Natural killer cell (primary cell): ENCODE data around the gene MMP11. TPM values are rescaled to one million over a fixed set of nuclear protein-coding genes. Genes with fewer than 3 reads are reported as not detected.

ENCODE experiments used
- ATAC-seq, 3 donors: fragments of 150-1000 bp in 2 of 3; fragments of 200-7000 bp in 1 of 3; cut with Tn5 transposase; 1 replicate in 1 of 3; 2 replicates in 2 of 3; pipeline ENCODE4 v1.10.0; 2021; ENCODE audit warnings: mild to moderate bottlenecking in 2 of 3, moderate library complexity in 2 of 3
- DNase-seq, 2 donors: peaks; one replicate each; pipeline versions ENCODE4 v3.0.0 to v3.0.0-alpha.2; 2013 to 2021; ENCODE audit warnings: mixed read lengths in 1 of 2
- H3K27ac ChIP-seq: one replicate; pipeline ENCODE4 v1.5.1; 2013; ENCODE audit warnings: mild to moderate bottlenecking, low read length
- H3K27me3 ChIP-seq: one replicate; pipeline ENCODE4 v1.6.1; 2013; ENCODE audit warnings: low read length; ENCODE audit not compliant: control insufficient read depth, insufficient read depth
- H3K36me3 ChIP-seq: one replicate; pipeline ENCODE4 v1.6.1; 2013; ENCODE audit warnings: low read length; ENCODE audit not compliant: control insufficient read depth, insufficient read depth
- H3K4me1 ChIP-seq: one replicate; pipeline ENCODE4 v1.6.1; 2013; ENCODE audit warnings: low read length; ENCODE audit not compliant: control insufficient read depth, insufficient read depth
- H3K4me3 ChIP-seq: one replicate; pipeline ENCODE4 v1.5.1; 2013; ENCODE audit warnings: low read length
- H3K9me3 ChIP-seq: one replicate; pipeline ENCODE4 v1.6.1; 2013; ENCODE audit warnings: low read length; ENCODE audit not compliant: control insufficient read depth, insufficient read depth
- H3K27ac Mint-ChIP-seq, 2 donors: one replicate each; pipeline ENCODE4 v1.8.0; 2022; ENCODE audit warnings: mild to moderate bottlenecking in 2 of 2, mixed read lengths in 2 of 2, moderate library complexity in 1 of 2
- H3K27me3 Mint-ChIP-seq, 2 donors: one replicate each; pipeline ENCODE4 v1.8.0; 2022; ENCODE audit warnings: low read depth in 2 of 2, mixed read lengths in 2 of 2
- H3K36me3 Mint-ChIP-seq: one replicate; pipeline ENCODE4 v1.8.0; 2022; ENCODE audit warnings: mixed read lengths
- H3K4me1 Mint-ChIP-seq, 2 donors: one replicate each; pipeline ENCODE4 v1.8.0; 2022; ENCODE audit warnings: mixed read lengths in 2 of 2
- H3K4me3 Mint-ChIP-seq: one replicate; pipeline ENCODE4 v1.8.0; 2022; ENCODE audit warnings: mild to moderate bottlenecking, moderate library complexity, mixed read lengths
- H3K9me3 Mint-ChIP-seq, 2 donors: one replicate each; pipeline ENCODE4 v1.8.0; 2022; ENCODE audit warnings: mixed read lengths in 2 of 2
- CTCF ChIP-seq: fragments of 200-600 bp; IDR thresholded peaks from one replicate; pipeline ENCODE4 v1.8.0; 2022; ENCODE audit warnings: antibody characterized with exemption
- WGBS: methylation state at CpG from one replicate; pipeline ENCODE4 v1.1.7; 2013; ENCODE audit warnings: missing lambda C conversion rate; ENCODE audit not compliant: insufficient coverage; 5-methylcytosine and 5-hydroxymethylcytosine counted together
- intact Hi-C: fragments of 100-400 bp; cut with micrococcal nuclease; formaldehyde crosslinking; loops from one replicate; pipeline ENCODE4 v1.14.2; 2022
- total RNA-seq, 4 donors: library from RNA; stranded (reverse); fragments of 120-200 nt in 1 of 4; gene quantifications; one replicate each; pipeline versions ENCODE4 v1.2.3 to v1.2.4, GENCODE V29; 2013 to 2022

Gene MMP11
- total RNA-seq, 3 donors from 2014 or later (not counting 1 experiment from before 2014, with no cell fraction given): 0.71 to 1.7 (median 0.91) TPM

GRCh38 chr22:23763954-23764353 lies 8.7 kb upstream of the MMP11 start:
- Histone ChIP-seq H3K4me1 (peaks cover 58% of the 10 kb centered on the region), H3K36me3 (no peaks in the 10 kb centered on the region), H3K4me3 (no peak overlapping the region), H3K27ac (no peak overlapping the region), H3K27me3 (no peaks in the 10 kb centered on the region), H3K9me3 (no peaks in the 10 kb centered on the region)
- ATAC-seq (no peak), DNase-seq (no peak)
- no peaks in the 10 kb centered on the region for H3K36me3 Mint-ChIP-seq
- H3K9me3 Mint-ChIP-seq: no peaks in the 10 kb centered on the region
- H3K27me3 Mint-ChIP-seq: no peaks in the 10 kb centered on the region
- 69% methylated on average over 7 of the region's 7 CpGs for WGBS
- peak overlapping the region in 1 of 2 donors; percentile 71 for H3K27ac Mint-ChIP-seq
- TF ChIP-seq CTCF: no peak
- H3K4me3 Mint-ChIP-seq: peak overlapping the region; percentile 71
- peaks cover 16 to 40% of the 10 kb centered on the region in 2 donors for H3K4me1 Mint-ChIP-seq
- intact Hi-C loops: no loop called here

DNA sequence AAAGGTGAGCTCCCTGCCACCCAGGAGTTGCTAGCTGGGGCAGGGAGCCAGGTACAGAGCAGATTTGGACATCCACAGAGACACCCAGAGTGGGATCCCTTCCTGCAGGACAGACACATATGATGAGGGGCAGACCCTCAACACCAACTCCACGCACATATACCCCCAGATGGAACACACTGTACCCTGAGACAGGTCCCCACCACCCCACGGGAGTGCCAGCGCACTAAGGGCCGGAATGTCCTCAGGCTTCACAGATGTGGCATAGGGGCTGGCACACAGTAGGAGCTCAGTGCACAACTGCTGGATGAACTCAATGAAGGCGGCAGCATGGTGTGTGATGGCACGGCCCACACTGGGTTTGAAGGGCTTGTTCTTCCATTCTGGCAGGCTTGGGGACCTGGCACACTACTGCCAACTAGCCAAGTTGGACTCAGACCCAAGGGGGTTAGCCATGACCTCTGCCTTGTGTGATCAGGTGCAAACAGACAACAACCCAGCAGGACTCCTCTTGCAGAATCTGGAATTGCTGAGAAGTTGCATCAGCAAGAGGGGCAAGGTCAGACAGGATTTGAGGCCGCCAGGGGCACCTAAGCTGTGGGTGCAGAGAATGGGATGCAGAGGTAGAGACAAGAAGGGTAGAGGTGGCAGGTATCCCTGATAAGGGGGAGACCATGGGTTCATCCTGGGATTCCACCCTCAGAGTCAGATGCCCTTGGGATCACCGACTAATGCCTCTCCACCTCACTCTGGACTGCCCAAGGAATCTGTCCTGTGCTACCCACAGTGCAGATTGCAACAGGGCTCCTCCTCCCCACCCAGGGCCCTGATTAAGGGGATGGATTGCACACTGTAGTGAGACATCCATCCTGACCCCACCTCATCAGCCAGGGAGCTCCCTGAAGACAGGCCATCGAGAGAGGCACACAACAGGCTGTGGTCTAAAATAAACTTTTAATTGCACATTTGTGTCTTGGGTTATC lies 7.5 kb upstream of the MMP11 start:
- no peaks in the 10 kb centered on the region for H3K27me3 ChIP-seq
- WGBS: 88% methylated on average over 9 of the region's 9 CpGs
- Mint-ChIP-seq H3K9me3 (no peaks in the 10 kb centered on the region), H3K4me3 (peak overlapping the region; percentile 65), H3K27ac (no peak overlapping the region), H3K36me3 (no peaks in the 10 kb centered on the region), H3K27me3 (no peaks in the 10 kb centered on the region), H3K4me1 (peaks cover 16 to 40% of the 10 kb centered on the region in 2 donors)
- intact Hi-C loops: loop anchor here (5.0 kb wide), 1 partner anchor 82 kb away; no protein-coding TSS in a partner anchor
- no peak overlapping the region for H3K4me3 ChIP-seq
- no peaks in the 10 kb centered on the region for H3K36me3 ChIP-seq
- H3K9me3 ChIP-seq: no peaks in the 10 kb centered on the region
- DNase-seq: no peak
- no peak for ATAC-seq
- H3K27ac ChIP-seq: no peak overlapping the region
- TF ChIP-seq CTCF: no peak
- H3K4me1 ChIP-seq: peaks cover 62% of the 10 kb centered on the region

GRCh38 chr22:23767303-23767672 lies 5.4 kb upstream of the MMP11 start:
- H3K4me1 ChIP-seq: peaks cover 77% of the 10 kb centered on the region
- TF ChIP-seq CTCF: no peak
- H3K4me3 ChIP-seq: peak overlapping the region; percentile 57
- H3K27ac ChIP-seq: no peak overlapping the region
- peaks cover 16 to 48% of the 10 kb centered on the region in 2 donors for H3K4me1 Mint-ChIP-seq
- H3K9me3 ChIP-seq: no peaks in the 10 kb centered on the region
- H3K36me3 Mint-ChIP-seq: no peaks in the 10 kb centered on the region
- H3K27me3 ChIP-seq: no peaks in the 10 kb centered on the region
- DNase-seq: no peak
- 10% methylated on average over 27 of the region's 27 CpGs for WGBS
- H3K9me3 Mint-ChIP-seq: no peaks in the 10 kb centered on the region
- intact Hi-C loops: loop anchor here (5.0 kb wide), 1 partner anchor 80 kb away; no protein-coding TSS in a partner anchor
- no peak overlapping the region for H3K27ac Mint-ChIP-seq
- no peaks in the 10 kb centered on the region for H3K36me3 ChIP-seq
- H3K4me3 Mint-ChIP-seq: peak overlapping the region; percentile 49
- no peaks in the 10 kb centered on the region for H3K27me3 Mint-ChIP-seq
- ATAC-seq: peak in 1 of 3 donors; percentile 2
